DMS79 treated with DMSO at 0.1 percent for 48 hours (cell line): ENCODE measurements around the gene VPREB1.
"Not testable (repeated sequence)": the region's sequence is repeated elsewhere in the genome, so short reads cannot be mapped to it uniquely, and the experiment has no call there.

ENCODE experiments used
- DNase-seq: peaks from one replicate; lab custom pipeline; 2025; lab: John Stamatoyannopoulos, UW

The VPREB1 gene

GRCh38 chr22:22214819-22215329, 29.7 kb upstream of the VPREB1 start:
- DNase-seq = no peak

GRCh38 chr22:22215659-22216449, 28.7 kb upstream of the VPREB1 start:
- DNase-seq = no peak

GRCh38 chr22:22216450-22216959, 28.1 kb upstream of the VPREB1 start:
- no peak for DNase-seq

GRCh38 chr22:22218302-22218701, 26.3 kb upstream of the VPREB1 start:
- no peak for DNase-seq

- DNase-seq = no peak
Measured at GRCh38 chr22:22219140-22219996, 25.2 kb upstream of the VPREB1 start.

GRCh38 chr22:22221043-22221442, 23.5 kb upstream of the VPREB1 start:
- DNase-seq = not testable (repeated sequence)

- DNase-seq = peak; percentile 32
Measured at GRCh38 chr22:22226448-22227187, 18.0 kb upstream of the VPREB1 start.

- DNase-seq = no peak
Measured at GRCh38 chr22:22228421-22228820, 16.2 kb upstream of the VPREB1 start.

- no peak for DNase-seq
Measured at GRCh38 chr22:22228921-22229320, 15.7 kb upstream of the VPREB1 start.

- no peak for DNase-seq
Measured at GRCh38 chr22:22229683-22230420, 14.7 kb upstream of the VPREB1 start.

- DNase-seq = no peak
Measured at GRCh38 chr22:22230438-22230837, 14.1 kb upstream of the VPREB1 start.

- no peak for DNase-seq
Measured at GRCh38 chr22:22233081-22233480, 11.5 kb upstream of the VPREB1 start.

GRCh38 chr22:22235558-22235957, 9.0 kb upstream of the VPREB1 start:
- no peak for DNase-seq

- DNase-seq = no peak
Measured at GRCh38 chr22:22237521-22237920, 7.1 kb upstream of the VPREB1 start.

- DNase-seq = no peak
Measured at GRCh38 chr22:22239311-22239939, 5.2 kb upstream of the VPREB1 start.

- no peak for DNase-seq
Measured at GRCh38 chr22:22241554-22241898, 3.1 kb upstream of the VPREB1 start.

- no peak for DNase-seq
Measured at GRCh38 chr22:22242488-22242887, 2.1 kb upstream of the VPREB1 start.

GRCh38 chr22:22243033-22243680, 1.4 kb upstream of the VPREB1 start:
- DNase-seq = no peak

GRCh38 chr22:22245256-22245909, 797 bp downstream of the VPREB1 start:
- no peak for DNase-seq
